22Rv1 (cell line): ENCODE results near the gene ACE.

ENCODE experiments used
- ZFX ChIP-seq: fragments of 450-650 bp; IDR thresholded peaks from 2 replicates; pipeline ENCODE4 v1.6.1; 2017; ENCODE audit warnings: antibody characterized with exemption, borderline replicate concordance
- TF ChIP-seq, protein P1 (sequence below): fragments of 450-650 bp; IDR thresholded peaks from 2 replicates; pipeline ENCODE4 v1.5.1; 2017; ENCODE audit warnings: mild to moderate bottlenecking

DNA sequence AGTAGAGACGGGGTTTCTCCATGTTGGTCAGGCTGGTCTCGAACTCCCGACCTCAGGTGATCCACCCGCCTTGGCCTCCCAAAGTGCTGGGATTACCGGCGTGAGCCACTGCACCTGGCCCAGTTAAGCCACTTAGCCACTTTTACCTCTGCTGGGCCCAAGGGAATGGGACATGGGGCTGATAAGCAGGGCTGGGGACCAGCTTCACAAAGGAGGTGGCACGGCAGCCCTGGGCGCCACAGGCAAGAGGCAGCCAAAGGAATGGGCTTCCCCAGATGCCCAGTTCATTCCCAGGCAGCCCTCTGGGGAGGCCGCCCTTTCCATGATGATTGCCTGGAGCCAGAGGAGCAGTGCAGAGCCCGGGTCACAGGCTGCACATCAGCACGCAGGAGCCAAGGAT, 25.7 kb upstream of the ACE start:
- TF ChIP-seq, protein P1, sequence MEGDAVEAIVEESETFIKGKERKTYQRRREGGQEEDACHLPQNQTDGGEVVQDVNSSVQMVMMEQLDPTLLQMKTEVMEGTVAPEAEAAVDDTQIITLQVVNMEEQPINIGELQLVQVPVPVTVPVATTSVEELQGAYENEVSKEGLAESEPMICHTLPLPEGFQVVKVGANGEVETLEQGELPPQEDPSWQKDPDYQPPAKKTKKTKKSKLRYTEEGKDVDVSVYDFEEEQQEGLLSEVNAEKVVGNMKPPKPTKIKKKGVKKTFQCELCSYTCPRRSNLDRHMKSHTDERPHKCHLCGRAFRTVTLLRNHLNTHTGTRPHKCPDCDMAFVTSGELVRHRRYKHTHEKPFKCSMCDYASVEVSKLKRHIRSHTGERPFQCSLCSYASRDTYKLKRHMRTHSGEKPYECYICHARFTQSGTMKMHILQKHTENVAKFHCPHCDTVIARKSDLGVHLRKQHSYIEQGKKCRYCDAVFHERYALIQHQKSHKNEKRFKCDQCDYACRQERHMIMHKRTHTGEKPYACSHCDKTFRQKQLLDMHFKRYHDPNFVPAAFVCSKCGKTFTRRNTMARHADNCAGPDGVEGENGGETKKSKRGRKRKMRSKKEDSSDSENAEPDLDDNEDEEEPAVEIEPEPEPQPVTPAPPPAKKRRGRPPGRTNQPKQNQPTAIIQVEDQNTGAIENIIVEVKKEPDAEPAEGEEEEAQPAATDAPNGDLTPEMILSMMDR = no peak
- TF ChIP-seq ZFX = no peak
